Measurements from ENCODE around the gene ULK3.

Gene ULK3

DNA sequence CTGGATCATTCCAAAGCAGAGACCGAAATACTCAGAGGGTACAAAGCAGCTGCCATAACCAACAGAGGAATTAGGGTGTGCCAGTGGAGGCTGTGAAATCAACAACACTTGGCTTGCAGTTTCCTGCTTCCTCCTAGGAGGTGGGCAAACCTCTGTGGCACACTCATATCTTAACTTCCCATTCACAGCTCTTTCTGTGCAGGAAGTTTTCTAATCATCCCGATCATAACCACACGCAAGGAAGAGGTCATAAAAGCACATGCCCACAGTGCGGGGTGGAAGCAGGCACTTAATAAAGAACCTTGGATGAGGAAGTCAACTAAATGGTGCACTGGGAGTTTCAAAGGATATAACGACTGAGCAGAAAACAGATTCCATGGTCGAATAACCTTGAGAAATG, 25.1 kb upstream of the ULK3 start:
- DNase-seq (ENCODE audit: low spot score) = no peak

DNA sequence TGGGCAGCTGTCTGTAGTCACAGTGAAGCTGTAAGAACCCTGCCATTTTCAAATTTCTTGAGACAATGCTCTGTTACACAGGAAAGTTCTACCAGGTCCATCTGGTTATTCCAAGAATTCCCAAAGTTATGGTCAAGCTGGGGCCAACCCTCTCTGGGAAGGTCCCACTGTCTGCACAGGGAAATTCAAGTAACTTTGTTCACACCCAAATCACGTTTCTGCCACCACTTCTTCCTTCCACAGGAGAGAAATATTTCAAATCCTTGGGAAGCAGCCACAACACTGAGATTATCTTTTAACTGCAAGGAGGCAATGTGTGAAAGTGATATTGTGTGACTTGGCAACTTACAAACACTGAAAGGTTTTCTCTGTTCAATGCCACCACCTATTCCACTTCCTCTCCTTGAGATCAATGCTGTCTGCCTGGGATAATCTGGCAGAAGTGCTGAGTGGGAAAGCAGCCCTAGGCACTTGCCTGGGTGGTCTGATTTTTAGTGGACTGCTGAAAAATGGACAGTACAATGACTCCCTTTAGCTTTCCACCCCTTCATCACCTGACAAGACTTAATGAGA, 24.6 kb upstream of the ULK3 start:
- DNase-seq (ENCODE audit: low spot score) = no peak

DNA sequence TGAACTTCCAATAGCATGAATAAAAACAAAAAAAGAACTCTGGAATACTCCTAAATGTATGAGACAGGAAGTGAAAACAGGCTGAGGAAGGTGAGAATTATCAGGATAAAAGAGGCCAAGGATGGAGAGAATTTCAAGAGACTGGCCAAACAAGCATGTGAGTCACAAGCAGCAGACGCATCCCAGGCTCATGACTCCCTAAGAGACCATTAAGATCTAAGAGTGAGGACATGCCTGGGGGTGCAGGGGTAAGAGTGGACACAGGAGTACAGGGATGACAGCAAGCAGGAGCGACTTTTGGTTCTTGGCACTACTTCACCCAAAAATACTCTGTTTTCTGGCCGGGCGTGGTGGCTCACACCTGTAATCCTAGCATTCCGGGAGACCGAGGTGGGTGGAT, 23.1 kb upstream of the ULK3 start:
- DNase-seq (ENCODE audit: low spot score) = no peak

DNA sequence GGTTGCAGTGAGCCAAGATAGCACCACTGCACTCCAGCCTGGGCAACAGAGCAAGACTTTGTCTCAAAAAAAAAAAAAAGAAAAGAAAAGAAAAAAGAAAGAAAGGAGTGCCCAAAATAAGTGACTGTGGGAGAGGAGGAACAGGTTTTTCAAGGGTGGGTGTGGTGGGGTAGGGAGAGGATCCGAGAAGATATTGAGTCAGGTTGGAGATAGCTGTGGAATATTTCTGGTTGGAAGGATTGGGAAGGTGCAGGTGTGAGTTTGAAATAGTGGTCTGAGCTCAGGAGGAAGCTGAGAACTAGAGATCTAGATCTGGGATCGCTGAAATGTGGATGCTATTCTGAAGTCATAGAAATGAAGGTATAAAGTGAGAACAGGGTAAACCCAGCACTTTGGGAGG, 22.4 kb upstream of the ULK3 start:
- no peak for DNase-seq (ENCODE audit: low spot score)

DNA sequence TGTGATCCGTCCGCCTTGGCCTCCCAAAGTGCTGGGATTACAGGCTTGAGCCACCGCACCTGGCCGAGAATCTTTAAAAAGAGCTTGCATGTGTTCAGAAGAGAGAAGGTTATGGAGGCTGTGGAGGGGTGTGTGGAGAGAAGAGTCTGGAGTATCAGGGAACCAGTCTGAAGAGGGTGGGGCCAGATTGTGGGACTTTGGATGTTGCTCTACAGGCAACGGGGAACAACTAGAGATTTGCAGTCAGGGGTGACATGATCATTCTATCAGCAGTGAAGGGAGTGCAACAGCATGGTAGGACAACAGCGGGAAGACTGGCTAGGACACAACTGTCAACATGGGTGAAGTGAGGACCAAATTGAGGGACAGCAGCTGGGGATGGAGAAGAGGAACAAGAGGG, 21.3 kb upstream of the ULK3 start:
- DNase-seq (ENCODE audit: low spot score) = no peak

DNA sequence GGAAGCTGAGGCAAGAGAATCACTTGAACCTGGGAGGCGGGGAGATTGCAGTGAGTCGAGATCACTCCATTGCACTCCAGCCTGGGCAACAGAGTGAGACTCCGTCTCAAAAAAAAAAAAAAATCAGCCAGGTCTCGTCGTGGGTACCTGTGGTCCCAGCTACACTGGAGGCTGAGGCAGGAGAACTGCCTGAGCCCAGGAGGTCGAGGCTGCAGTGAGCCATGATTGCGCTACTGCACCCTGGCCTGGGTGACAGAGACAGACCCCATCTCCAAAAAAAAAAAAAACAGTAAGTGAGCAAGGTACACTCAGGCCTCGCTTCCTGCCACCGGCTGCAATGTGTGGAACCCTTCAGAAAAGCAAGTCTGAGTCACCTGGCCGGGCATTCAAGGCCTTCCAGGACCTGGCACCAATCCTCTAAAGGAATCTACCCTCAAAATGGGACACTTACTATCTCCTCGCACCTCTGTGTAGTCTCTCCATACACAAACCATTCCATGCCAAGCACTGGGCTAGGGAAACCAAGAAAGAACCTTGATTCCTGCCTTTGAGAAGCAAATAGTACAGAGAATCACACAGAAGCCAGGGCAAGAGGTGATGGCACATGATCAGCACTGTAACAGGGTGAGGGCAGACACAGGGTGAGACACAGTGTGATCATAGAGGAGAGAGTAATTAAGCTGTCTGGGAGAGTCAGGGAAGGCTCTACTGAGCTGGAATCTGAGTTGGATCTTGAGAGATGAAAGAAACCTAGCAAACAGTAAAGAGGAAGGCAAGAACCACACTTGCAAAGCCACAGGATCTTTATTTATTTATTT, 20.5 kb upstream of the ULK3 start:
- DNase-seq (ENCODE audit: low spot score) = no peak

DNA sequence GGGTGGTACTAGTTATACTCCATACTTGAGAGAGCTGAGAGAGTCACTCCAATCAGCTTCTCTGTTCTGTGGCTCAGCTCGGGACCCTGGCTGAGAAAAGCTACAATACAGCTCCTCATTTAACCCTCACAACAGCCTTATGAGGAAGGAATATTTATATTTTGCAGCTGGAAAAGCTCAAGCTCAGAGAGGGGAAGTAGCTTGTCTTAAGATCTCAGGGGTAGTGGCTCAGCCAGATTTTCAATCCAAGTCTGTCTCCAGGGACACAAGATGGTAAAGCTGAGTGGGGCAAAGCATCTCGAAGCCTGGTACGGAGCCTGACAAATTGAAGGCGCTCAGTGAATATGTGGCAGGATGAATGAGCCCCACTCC, 15.4 kb upstream of the ULK3 start:
- DNase-seq (ENCODE audit: low spot score) = no peak

DNA sequence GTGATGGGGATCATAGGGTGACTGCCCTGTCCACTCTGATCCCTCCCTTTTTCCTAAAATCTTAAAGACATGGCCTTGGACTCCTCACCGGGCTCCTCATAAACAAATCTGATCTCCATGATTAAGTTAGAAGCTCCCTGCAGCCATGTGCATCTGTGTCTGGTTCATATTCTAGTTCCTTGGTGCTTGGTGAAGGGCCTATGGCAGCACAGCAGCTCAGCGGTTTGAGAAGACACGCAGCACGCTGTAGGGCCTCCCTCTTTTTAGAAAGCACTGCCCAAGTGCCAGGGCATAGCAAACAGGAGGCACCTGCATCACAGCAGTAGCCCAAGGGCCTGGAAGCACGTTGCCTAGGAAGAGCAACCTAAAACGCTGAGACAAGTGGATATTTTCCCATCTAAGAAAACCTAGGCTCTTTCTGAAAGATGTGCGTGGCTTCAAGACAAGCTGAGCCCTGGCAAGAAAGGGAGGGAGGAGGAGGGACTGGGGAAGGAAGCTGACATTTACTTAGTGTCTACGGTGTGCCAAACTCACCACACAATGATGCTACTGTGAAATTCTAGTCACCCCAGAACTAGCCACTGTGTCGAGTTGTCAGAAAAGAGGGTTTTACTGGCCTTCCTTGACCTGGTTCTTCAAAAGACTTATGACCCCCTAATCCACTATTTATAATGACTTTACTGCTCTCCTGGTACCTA, 14.9 kb upstream of the ULK3 start:
- no peak for DNase-seq (ENCODE audit: low spot score)

DNA sequence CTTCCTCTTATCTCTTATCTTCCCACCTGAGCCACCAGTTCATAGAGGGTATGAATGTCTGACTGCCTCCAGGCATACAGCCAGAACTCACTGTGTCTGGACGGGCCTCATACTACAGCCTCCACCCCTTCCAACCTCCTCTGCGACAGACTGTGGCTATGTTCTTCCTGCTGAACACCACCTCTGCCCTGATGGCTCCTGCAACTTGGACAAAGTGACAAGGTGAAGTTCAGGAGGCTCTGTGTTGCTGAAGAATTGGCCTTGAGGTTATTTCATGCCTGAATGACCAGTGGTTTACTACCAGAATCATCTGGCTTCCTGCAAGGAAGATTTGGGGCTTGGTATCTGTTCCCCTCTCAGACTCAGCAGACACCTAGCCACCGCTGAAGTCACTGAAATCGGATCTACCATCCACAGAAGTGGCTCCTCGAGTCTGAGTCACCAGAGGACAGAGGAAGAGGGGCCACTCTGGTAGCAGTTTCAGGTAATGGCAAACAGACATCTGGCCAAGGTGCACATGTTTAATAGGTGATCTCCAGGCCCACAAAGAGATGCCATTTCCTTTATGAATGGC, 14.2 kb upstream of the ULK3 start:
- DNase-seq (ENCODE audit: low spot score) = no peak

DNA sequence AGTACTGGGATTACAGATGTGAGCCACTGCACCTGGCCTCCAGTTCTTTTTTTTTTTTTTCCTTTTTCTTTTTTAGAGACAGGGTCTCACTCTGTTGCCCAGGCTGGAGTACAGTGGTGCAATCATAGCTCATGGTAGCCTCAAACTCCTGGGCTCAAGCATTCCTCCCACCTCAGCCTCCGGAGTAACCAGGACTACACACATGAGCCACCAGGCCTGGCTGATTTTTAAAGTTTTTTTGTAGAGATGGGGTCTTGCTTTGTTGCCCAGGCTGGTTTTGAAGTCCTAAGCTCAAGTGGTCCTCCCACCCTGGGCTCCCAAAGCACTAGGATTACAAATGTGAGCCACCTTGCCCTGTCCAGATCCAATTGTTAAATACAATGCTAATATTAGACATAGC, 13.6 kb upstream of the ULK3 start:
- DNase-seq (ENCODE audit: low spot score) = no peak

DNA sequence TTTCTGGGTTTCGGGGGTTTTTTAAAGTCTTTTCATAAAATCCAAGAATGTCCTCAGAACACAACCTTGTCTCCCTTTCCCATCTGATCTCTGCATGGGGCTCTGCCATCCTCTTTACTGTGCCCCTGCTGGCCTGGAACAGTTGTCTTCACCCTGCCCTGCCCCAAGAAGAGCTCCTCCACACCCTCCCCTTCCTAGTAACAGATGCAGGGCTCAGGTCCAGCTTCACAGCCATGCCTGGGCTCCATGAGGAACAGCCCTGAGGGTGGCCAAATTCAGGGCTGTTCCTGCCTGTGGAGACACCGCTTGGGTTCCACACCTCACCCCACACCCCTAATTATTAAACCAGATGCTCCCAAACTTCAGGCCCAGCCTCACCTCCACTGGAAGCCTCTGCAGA, 12.9 kb upstream of the ULK3 start:
- DNase-seq (ENCODE audit: low spot score) = no peak

DNA sequence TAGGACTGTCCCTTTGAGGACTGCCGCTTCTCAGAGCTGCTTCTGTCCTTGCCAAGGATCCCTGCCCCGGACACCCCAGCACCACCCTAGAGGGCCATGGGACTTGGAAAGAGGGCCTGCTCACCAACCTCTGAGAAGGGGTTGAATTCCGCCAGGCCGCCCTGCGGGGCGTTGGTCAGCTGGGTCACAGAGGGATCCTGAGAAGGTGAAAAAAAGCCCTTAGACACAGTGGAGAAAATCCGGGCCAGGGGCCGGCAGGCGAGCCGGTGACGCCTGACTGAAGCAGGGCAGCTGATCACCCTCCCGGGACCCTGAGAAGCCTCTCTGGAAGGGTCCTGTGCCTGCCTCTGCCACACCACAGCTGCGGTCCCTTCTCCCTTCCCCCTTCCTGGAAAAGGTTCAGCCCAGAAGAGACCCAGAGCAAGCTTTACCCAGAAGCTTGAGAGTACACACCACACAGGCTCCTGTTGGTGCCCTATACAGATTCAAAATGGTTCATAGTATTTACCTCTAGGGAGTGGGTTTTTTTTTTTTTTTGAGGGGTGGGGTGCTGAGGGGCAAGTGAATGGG, 11.6 kb upstream of the ULK3 start:
- DNase-seq (ENCODE audit: low spot score) = no peak

DNA sequence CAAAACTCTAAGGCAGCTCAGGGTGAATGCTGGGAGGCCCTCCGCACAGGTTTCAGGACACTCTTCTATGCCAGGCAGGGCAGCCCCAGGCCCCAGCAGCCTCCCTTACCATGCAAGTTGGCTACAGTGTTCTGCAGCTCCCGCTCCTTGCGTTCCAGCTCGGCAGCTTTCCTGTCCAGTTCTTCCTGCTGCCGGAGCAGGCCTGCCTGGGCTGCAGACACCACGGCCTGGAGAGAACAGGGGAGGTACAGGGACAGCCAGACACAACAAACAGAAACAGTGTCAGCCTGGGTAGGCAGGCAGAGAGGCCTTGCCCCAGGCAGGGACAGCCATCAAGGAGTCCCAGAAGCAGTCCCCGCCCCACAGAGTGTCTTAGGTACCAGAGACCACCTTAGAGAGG, 9.0 kb upstream of the ULK3 start:
- DNase-seq (ENCODE audit: low spot score) = no peak

DNA sequence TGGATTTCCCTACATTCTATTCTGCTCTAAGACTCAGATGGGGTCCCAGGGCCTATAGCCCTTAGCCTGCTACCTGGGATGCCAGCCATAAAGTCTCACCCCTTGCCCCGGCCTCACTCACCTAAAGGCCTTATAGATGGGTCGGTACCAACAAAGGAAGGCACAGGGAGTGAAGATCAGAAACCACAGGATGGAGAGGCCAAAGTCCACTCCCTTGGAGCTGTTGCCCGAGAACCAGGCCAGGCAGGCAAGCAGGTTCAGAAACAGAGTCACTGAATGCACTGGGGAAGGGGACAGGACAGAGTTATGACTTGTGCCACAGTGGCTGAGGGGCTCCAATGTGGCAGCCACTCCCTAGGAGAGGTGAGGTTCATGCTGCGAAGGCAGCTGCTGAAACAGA, 7.4 kb upstream of the ULK3 start:
- DNase-seq (ENCODE audit: low spot score) = no peak

DNA sequence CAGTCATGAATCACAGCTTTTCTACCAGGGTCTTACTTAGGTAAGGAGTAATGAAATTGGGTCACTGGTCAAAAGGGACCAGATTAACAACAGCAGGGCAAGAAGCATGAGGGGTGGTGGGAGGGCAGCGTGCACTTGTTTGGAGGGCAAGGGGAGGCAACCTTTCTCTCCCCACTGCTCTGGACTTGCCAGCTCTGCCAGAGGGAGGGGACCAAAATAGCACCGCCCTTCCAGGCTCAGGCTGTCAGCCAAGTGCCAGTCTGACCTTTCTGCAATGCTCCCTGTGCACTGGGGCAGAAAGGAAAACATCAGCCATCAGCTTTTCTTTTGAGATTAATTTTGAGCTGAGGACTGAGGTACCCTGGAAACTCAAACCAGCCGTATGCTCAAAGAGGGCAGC, 4.5 kb upstream of the ULK3 start:
- no peak for DNase-seq (ENCODE audit: low spot score)

DNA sequence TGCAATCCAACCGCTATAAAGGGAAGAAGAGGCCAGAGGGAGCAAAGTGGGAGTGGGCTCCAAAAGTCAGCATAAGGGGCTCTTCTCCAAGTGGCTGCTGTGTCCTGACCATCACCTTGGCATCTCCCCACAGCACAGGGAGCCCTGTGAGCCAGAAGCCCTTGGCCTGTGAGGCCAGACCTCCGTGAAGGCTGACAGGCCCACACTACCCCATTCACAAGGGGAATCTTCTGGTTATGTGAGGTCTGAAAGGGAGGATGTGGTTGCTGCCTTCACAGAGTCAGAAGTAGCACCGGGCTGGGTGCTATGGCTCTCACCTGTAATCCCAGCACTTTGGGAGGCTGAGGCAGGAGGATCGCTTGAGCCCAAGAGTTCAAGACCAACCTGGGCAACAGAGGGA, 2.6 kb upstream of the ULK3 start:
- DNase-seq (ENCODE audit: low spot score) = no peak

DNA sequence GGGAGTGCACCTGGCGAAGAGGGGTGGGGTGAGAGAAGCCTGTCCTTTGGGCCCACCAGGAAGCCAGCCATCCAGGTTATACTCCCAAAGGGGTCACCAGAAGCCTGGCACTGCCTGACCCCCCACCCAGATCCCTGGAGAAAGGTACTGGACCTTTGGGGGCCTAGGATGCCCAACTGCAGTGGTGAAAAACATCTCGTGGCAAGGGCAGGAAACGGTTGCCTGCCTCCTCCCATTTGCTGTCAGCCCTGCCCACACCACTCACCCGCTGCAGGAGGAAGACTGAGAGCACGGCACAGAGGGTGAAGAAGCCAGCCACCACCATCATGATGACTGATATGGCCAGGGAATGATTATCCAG, 2.2 kb upstream of the ULK3 start:
- no peak for DNase-seq (ENCODE audit: low spot score)

DNA sequence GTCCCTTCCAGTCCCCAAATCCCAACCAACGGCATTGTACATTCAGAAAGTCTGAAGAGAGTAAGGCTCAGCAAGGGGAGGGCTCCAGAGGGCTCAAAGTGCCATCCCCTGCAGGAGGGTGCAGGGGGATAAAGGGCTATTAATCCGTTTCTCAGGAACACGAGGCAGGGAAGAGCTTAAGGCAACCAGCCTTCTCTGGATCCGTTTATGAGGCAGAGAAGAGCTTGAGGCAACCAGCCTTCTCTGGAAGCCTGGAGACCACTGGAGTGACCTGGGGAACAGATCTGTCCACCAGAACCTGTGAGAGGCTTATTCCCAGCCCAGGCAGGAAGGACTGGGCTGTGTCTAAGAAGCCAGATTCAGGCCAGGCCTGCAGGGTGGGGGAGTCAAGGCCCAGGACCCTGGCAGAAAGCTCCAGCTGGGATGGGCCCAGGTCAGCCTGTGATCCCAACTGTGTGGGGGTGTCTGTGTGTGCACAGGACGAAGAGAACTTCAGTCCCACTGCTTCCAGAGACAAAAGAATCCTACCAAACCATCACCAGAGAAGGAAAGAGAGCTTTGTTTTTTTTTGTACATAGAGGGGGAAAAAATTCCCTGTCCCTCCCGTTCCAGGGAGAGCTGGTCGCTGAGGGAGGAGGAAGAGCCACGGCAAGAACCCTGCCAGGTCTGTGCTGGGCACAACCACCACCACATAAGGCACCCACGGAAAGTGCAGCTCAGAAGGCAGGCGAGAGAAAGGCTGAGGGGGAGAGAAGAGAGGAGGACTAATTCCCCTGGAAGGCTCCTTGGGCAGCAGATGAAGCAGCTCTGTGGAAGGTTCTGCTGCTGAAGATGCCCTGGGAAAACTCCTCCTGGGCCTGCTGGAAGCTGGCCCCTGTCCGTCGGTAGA, 1.6 kb upstream of the ULK3 start:
- no peak for DNase-seq (ENCODE audit: low spot score)

DNA sequence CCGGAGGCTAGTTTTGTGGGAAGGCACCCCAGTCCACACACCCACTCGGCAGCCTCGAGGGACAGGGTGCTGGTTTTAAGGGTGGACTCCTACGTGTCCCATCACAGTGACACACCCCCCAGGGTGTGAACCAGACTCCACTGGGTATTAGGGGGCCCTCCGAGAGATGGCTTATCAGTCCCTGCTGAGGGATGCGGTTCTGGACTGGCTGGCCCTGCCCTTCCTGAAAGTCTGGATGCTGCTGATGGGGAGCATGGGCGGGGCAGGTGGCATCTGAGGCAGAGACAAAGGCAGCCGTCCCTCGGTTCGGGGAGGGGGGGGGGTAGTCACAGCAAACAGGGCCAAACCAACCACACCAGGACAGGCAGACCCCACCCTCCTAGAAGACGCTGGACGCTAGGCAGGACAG, 939 bp upstream of the ULK3 start:
- DNase-seq (ENCODE audit: low spot score) = no peak

DNA sequence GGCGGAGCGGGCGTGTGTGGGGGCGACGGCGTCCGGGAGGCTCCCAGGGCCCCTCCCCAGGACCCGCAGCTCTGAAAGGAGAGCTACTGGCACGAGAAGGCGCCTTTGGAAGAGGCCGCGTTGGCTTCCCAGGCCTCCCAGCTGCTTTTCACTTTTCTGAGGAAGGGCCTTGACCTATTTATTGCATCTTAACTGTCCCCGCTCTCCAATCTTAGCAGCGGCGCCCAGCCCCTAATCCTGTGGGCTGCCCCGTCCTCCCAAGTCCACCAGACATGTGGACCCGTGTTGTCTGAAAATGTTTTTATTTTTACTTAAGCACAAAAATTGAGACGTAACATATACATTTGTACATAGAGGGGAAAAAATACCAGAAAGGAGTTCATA, 481 bp upstream of the ULK3 start:
- DNase-seq (ENCODE audit: low spot score) = no peak

DNA sequence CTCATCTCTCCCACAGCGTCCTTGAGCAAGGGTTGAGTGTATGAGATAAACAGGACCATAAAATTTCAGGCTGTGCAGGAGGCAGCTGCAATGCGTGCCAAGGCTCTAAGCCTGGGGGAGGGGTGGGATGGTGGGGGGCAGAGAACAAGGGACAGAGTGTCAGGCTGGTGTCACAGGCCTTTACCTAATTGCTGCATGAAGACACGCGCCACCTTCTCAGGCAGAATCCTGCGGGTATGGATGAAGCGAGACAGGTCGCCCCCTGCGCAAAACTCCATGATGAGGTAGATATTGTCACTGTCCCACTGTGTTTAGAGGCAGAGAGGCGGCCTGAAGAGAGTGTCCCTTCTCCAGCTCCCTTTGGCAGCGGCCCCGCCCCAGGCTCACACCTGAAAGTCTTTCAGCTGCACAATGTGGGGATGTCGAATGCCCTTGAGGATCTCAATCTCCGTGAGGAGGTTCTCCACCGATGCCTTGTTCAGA, 1.0 kb downstream of the ULK3 start:
- DNase-seq (ENCODE audit: low spot score) = no peak
